Measurements from ENCODE around the gene OR2T11. TPM values are rescaled to one million over a fixed set of nuclear protein-coding genes. Genes with fewer than 3 reads are reported as not detected.

OR2T11 gene
- total RNA-seq, 1 donor from 2014 or later = not detected

- no peaks in the 10 kb centered on the region for H3K36me3 ChIP-seq (ENCODE audit: insufficient read depth, low read length)
- H3K27ac Mint-ChIP-seq (ENCODE audit: unreplicated experiment) = no peak overlapping the region
- no peaks in the 10 kb centered on the region for H3K4me1 ChIP-seq (ENCODE audit: insufficient read depth, low read length)
- no peaks in the 10 kb centered on the region for H3K27me3 Mint-ChIP-seq (ENCODE audit: low read depth, unreplicated experiment)
- FAIRE-seq (no peak), DNase-seq (ENCODE audit: low read depth) (no peak)
- no peak overlapping the region for H3K4me2 ChIP-seq (ENCODE audit: low read length)
- no peak overlapping the region for H3K9ac ChIP-seq (ENCODE audit: low read length)
- H3K9me3 Mint-ChIP-seq (ENCODE audit: unreplicated experiment) = peaks cover 8% of the 10 kb centered on the region
- H3K27me3 ChIP-seq (ENCODE audit: insufficient read depth, low read length) = no peaks in the 10 kb centered on the region
- no peaks in the 10 kb centered on the region for H4K20me1 ChIP-seq (ENCODE audit: insufficient read depth, low read length)
- no peak overlapping the region for H3K4me3 ChIP-seq (ENCODE audit: insufficient read depth, low read depth, low read length)
- TF ChIP-seq, protein P1, sequence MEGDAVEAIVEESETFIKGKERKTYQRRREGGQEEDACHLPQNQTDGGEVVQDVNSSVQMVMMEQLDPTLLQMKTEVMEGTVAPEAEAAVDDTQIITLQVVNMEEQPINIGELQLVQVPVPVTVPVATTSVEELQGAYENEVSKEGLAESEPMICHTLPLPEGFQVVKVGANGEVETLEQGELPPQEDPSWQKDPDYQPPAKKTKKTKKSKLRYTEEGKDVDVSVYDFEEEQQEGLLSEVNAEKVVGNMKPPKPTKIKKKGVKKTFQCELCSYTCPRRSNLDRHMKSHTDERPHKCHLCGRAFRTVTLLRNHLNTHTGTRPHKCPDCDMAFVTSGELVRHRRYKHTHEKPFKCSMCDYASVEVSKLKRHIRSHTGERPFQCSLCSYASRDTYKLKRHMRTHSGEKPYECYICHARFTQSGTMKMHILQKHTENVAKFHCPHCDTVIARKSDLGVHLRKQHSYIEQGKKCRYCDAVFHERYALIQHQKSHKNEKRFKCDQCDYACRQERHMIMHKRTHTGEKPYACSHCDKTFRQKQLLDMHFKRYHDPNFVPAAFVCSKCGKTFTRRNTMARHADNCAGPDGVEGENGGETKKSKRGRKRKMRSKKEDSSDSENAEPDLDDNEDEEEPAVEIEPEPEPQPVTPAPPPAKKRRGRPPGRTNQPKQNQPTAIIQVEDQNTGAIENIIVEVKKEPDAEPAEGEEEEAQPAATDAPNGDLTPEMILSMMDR (IDR thresholded peaks at IDR 0.05; ENCODE audit: insufficient read depth, low read depth, low read length) = no peak
- TF ChIP-seq EZH2 (IDR thresholded peaks at IDR 0.05; ENCODE audit: insufficient read depth, low read length) = no peak
- no peaks in the 10 kb centered on the region for H3K79me2 ChIP-seq (ENCODE audit: insufficient read depth, low read length)
- H3K9me3 ChIP-seq (ENCODE audit: insufficient read depth, low read depth, low read length) = no peaks in the 10 kb centered on the region
- no peaks in the 10 kb centered on the region for H3K4me1 Mint-ChIP-seq (ENCODE audit: low read depth, unreplicated experiment)
- no peaks in the 10 kb centered on the region for H3K36me3 Mint-ChIP-seq (ENCODE audit: low read depth, unreplicated experiment)
- no peak overlapping the region for H2AFZ ChIP-seq (ENCODE audit: low read depth, low read length)
- no peak overlapping the region for H3K4me3 Mint-ChIP-seq (ENCODE audit: unreplicated experiment)
- H3K27ac ChIP-seq (ENCODE audit: low read depth, low read length) = no peak overlapping the region
These were observed 22.9 kb downstream of the OR2T11 start for GRCh38 chr1:248611883-248612414.

DNA sequence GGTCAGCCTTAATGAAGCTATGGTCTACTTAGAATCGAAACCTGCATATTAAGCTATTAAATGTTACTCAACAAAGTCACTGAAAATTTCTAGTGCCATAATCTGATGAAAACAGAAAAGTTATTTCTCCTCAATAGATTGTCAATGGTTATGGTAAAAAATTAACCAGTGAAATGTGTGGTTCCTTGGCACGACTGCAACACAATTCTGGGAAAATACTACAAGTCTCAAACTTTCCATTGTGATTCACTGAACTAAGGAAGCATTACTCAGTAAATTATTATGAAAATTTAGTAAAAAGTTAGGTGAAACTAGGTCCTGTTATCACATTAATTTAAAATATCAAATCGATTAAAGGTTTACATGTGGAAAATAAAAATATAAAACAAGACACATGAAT is 24.6 kb downstream of the OR2T11 start:
- H3K27me3 ChIP-seq (ENCODE audit: insufficient read depth, low read length) = no peaks in the 10 kb centered on the region
- H3K36me3 ChIP-seq (ENCODE audit: insufficient read depth, low read length) = no peaks in the 10 kb centered on the region
- Mint-ChIP-seq H3K36me3 (ENCODE audit: low read depth, unreplicated experiment) (no peaks in the 10 kb centered on the region), H3K4me1 (ENCODE audit: low read depth, unreplicated experiment) (no peaks in the 10 kb centered on the region), H3K27me3 (ENCODE audit: low read depth, unreplicated experiment) (no peaks in the 10 kb centered on the region), H3K9me3 (ENCODE audit: unreplicated experiment) (peaks cover 6% of the 10 kb centered on the region), H3K27ac (ENCODE audit: unreplicated experiment) (no peak overlapping the region), H3K4me3 (ENCODE audit: unreplicated experiment) (no peak overlapping the region)
- TF ChIP-seq EZH2 (IDR thresholded peaks at IDR 0.05; ENCODE audit: insufficient read depth, low read length) = no peak
- TF ChIP-seq, protein P1 (IDR thresholded peaks at IDR 0.05; ENCODE audit: insufficient read depth, low read depth, low read length) = no peak
- H3K27ac ChIP-seq (ENCODE audit: low read depth, low read length) = no peak overlapping the region
- DNase-seq (ENCODE audit: low read depth) (no peak), FAIRE-seq (no peak)
- H3K9me3 ChIP-seq (ENCODE audit: insufficient read depth, low read depth, low read length) = no peaks in the 10 kb centered on the region
- no peak overlapping the region for H2AFZ ChIP-seq (ENCODE audit: low read depth, low read length)
- H4K20me1 ChIP-seq (ENCODE audit: insufficient read depth, low read length) = no peaks in the 10 kb centered on the region
- no peak overlapping the region for H3K4me3 ChIP-seq (ENCODE audit: insufficient read depth, low read depth, low read length)
- H3K4me1 ChIP-seq (ENCODE audit: insufficient read depth, low read length) = no peaks in the 10 kb centered on the region
- no peak overlapping the region for H3K9ac ChIP-seq (ENCODE audit: low read length)
- H3K4me2 ChIP-seq (ENCODE audit: low read length) = no peak overlapping the region
- no peaks in the 10 kb centered on the region for H3K79me2 ChIP-seq (ENCODE audit: insufficient read depth, low read length)

GRCh38 chr1:248599396-248599795 is 35.5 kb downstream of the OR2T11 start:
- no peaks in the 10 kb centered on the region for H4K20me1 ChIP-seq (ENCODE audit: insufficient read depth, low read length)
- H3K27me3 ChIP-seq (ENCODE audit: insufficient read depth, low read length) = no peaks in the 10 kb centered on the region
- H3K9me3 Mint-ChIP-seq (ENCODE audit: unreplicated experiment) = no peaks in the 10 kb centered on the region
- FAIRE-seq (no peak), DNase-seq (ENCODE audit: low read depth) (no peak)
- no peak overlapping the region for H3K9ac ChIP-seq (ENCODE audit: low read length)
- H3K4me1 Mint-ChIP-seq (ENCODE audit: low read depth, unreplicated experiment) = no peaks in the 10 kb centered on the region
- no peak overlapping the region for H3K27ac Mint-ChIP-seq (ENCODE audit: unreplicated experiment)
- H3K79me2 ChIP-seq (ENCODE audit: insufficient read depth, low read length) = no peaks in the 10 kb centered on the region
- peaks cover 7% of the 10 kb centered on the region for H3K9me3 ChIP-seq (ENCODE audit: insufficient read depth, low read depth, low read length)
- H3K36me3 Mint-ChIP-seq (ENCODE audit: low read depth, unreplicated experiment) = no peaks in the 10 kb centered on the region
- H3K27ac ChIP-seq (ENCODE audit: low read depth, low read length) = no peak overlapping the region
- H3K4me3 ChIP-seq (ENCODE audit: insufficient read depth, low read depth, low read length) = no peak overlapping the region
- H3K27me3 Mint-ChIP-seq (ENCODE audit: low read depth, unreplicated experiment) = no peaks in the 10 kb centered on the region
- TF ChIP-seq, protein P1 (IDR thresholded peaks at IDR 0.05; ENCODE audit: insufficient read depth, low read depth, low read length) = no peak
- TF ChIP-seq EZH2 (IDR thresholded peaks at IDR 0.05; ENCODE audit: insufficient read depth, low read length) = no peak
- no peak overlapping the region for H3K4me3 Mint-ChIP-seq (ENCODE audit: unreplicated experiment)
- no peak overlapping the region for H2AFZ ChIP-seq (ENCODE audit: low read depth, low read length)
- no peaks in the 10 kb centered on the region for H3K36me3 ChIP-seq (ENCODE audit: insufficient read depth, low read length)
- H3K4me1 ChIP-seq (ENCODE audit: insufficient read depth, low read length) = no peaks in the 10 kb centered on the region
- H3K4me2 ChIP-seq (ENCODE audit: low read length) = no peak overlapping the region

Measured in astrocyte (in vitro differentiated cells and primary cell).